Measurements from ENCODE around the gene CD300LD. TPM values are rescaled to one million over a fixed set of nuclear protein-coding genes. Genes with fewer than 3 reads are reported as not detected.

The CD300LD gene
- total and polyA plus RNA-seq, 10 of the 15 experiments (the other 5 are each of a cell fraction or from before 2014, with no cell fraction given), result not detected

DNA sequence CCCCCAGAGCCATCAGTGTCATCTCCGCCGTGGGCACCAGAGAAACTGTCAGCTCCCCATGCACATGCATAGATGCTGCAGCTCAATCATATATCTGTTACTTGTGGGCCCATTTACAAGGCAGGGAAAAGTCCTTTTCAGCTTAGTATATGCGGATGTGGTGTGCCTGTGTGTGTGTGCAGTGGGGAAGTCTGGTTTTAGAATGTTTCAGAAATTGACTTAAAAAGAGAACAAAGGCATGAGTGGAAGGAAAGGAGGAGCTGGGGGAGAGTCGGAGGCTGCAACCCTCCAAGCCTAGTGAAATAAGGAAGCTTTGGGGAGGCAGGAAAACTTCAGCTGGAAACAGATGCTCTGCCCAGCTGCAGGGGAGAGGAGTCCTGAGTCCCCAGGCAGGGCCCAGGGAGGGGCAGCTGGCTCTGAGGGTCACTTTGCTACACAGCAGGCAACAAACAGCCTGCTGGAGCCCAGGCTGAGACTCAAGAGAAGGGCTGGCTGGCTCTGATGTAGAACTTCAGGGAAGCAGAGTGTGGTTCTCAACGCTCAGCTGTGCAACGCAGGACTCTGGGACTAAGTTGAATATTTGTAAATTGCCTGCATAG is 11.1 kb upstream of the CD300LD start:
- H3K9ac ChIP-seq (ENCODE audit: control insufficient read depth, insufficient read depth, low read length), result no peak overlapping the region
- POLR2A ChIA-PET, result interaction anchor here (1.3 to 1.8 kb wide), 3 partner anchors 16 to 41 kb away, joined by 3 read pairs; no protein-coding TSS in a partner anchor

More for the DNA sequence above, 11.1 kb upstream of the CD300LD start:
- Histone ChIP-seq H3K4me3 (no peak overlapping the region), H3K36me3 (ENCODE audit: control insufficient read depth in 2 of 2, insufficient read depth in 2 of 2, low read length in 1 of 2) (no peaks in the 10 kb centered on the region), H3K4me1 (ENCODE audit: control insufficient read depth, insufficient read depth, low read length) (no peaks in the 10 kb centered on the region; the same call in 1 of the 2 replicates), H3K4me2 (ENCODE audit: control insufficient read depth, insufficient read depth) (no peak overlapping the region), H3K9me3 (replicated peaks; ENCODE audit: control insufficient read depth, insufficient read depth, low read length) (no peaks in the 10 kb centered on the region), H4K20me1 (ENCODE audit: control insufficient read depth, insufficient read depth) (no peaks in the 10 kb centered on the region; the same call in 1 of the 2 replicates), H3K79me2 (ENCODE audit: control insufficient read depth, insufficient read depth, low read length) (no peaks in the 10 kb centered on the region), H3K27me3 (replicated peaks in 1 of 2; ENCODE audit: control insufficient read depth in 2 of 2, insufficient read depth in 2 of 2, low read length in 1 of 2) (peaks cover 2 to 4% of the 10 kb centered on the region in 2 experiments; a peak in 3 of 4 replicates), H2AFZ (ENCODE audit: control insufficient read depth, low read depth, low read length) (no peak overlapping the region), H3K27ac (ENCODE audit: control insufficient read depth, insufficient read depth) (no peak overlapping the region)
- RAD21 ChIA-PET (ENCODE audit: unreplicated experiment), result interaction anchor here (0.7 to 2.4 kb wide), 10 partner anchors 10 to 235 kb away, joined by 3 to 10 read pairs (median 5); partner anchors contain the start of genes CD300LD and RAB37
- FAIRE-seq (no peak), DNase-seq (ENCODE audit: low read depth, low spot score) (no peak), ATAC-seq (no peak)
- intact Hi-C loops (cut with micrococcal nuclease; ENCODE audit: unreplicated experiment) (loop anchor here (2.0 to 5.0 kb wide), 2 partner anchors 234 to 301 kb away; no protein-coding TSS in a partner anchor), in situ Hi-C loops (cut with MboI) (no loop called here)
- 22% methylated on average over 6 of the region's 6 CpGs for WGBS (ENCODE audit: insufficient coverage, insufficient replicate concordance, low lambda C conversion rate, missing lambda C conversion rate)
- TF ChIP-seq ETV6 (conservative IDR thresholded peaks at IDR 0.05 in 1 of 2, IDR thresholded peaks at IDR 0.05 in 1 of 2; ENCODE audit: borderline replicate concordance in 1 of 2, low read depth in 1 of 2), result no peak
- TF ChIP-seq PAX5 (IDR thresholded peaks at IDR 0.05; ENCODE audit: borderline replicate concordance, low read depth, low read length), result no peak
- TF ChIP-seq, protein P1, sequence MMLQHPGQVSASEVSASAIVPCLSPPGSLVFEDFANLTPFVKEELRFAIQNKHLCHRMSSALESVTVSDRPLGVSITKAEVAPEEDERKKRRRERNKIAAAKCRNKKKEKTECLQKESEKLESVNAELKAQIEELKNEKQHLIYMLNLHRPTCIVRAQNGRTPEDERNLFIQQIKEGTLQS (IDR thresholded peaks at IDR 0.05; ENCODE audit: borderline replicate concordance, extremely low read depth, low read depth, low read length), result no peak
- no peak for TF ChIP-seq HDAC6 (IDR thresholded peaks at IDR 0.05; ENCODE audit: unreplicated experiment)
- TF ChIP-seq MEF2A (IDR thresholded peaks at IDR 0.05; ENCODE audit: insufficient read depth, low read depth, low read length), result no peak
- TF ChIP-seq, protein P2, sequence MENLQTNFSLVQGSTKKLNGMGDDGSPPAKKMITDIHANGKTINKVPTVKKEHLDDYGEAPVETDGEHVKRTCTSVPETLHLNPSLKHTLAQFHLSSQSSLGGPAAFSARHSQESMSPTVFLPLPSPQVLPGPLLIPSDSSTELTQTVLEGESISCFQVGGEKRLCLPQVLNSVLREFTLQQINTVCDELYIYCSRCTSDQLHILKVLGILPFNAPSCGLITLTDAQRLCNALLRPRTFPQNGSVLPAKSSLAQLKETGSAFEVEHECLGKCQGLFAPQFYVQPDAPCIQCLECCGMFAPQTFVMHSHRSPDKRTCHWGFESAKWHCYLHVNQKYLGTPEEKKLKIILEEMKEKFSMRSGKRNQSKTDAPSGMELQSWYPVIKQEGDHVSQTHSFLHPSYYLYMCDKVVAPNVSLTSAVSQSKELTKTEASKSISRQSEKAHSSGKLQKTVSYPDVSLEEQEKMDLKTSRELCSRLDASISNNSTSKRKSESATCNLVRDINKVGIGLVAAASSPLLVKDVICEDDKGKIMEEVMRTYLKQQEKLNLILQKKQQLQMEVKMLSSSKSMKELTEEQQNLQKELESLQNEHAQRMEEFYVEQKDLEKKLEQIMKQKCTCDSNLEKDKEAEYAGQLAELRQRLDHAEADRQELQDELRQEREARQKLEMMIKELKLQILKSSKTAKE (IDR thresholded peaks at IDR 0.05; ENCODE audit: low read depth, poor library complexity, severe bottlenecking), result no peak
- no peak for TF ChIP-seq GATAD2B (conservative IDR thresholded peaks at IDR 0.05; ENCODE audit: low read depth)
- TF ChIP-seq PML (IDR thresholded peaks at IDR 0.05; ENCODE audit: low read length), result no peak
- TF ChIP-seq NR2C2 (IDR thresholded peaks at IDR 0.05; ENCODE audit: borderline replicate concordance, control insufficient read depth, insufficient read length, low read depth), result no peak
- no peak for TF ChIP-seq BCL11A (IDR thresholded peaks at IDR 0.05; ENCODE audit: low read depth, low read length)
- BruUV-seq (replicated peaks), result no TSS peak
- CTCF ChIA-PET, result interaction anchor here (0.6 to 3.3 kb wide), 25 partner anchors 8 to 359 kb away, joined by 3 to 16 read pairs (median 4); partner anchors contain the start of genes CD300E, CD300H, CD300LB and RAB37
- SMC1A ChIA-PET (ENCODE audit: uncharacterized antibody, unreplicated experiment), result interaction anchor here (0.9 to 2.2 kb wide), 10 partner anchors 9 to 224 kb away, joined by 4 to 9 read pairs (median 6); no protein-coding TSS in a partner anchor

Measured in GM12878 (cell line).